HG03565 (cell line): ENCODE data around the gene SPATA31A5.
"Not testable (repeated sequence)": the region's sequence is repeated elsewhere in the genome, so short reads cannot be mapped to it uniquely, and the experiment has no call there.

Source experiments
- ATAC-seq: cut with Tn5 transposase; IDR thresholded peaks from one replicate; pipeline ENCODE4 v1.9.1; 2021; ENCODE audit warnings: mild to moderate bottlenecking, moderate library complexity; ENCODE audit not compliant: unreplicated experiment

SPATA31A5 gene

GRCh38 chr9:60914107-60914506 lies at the start of gene SPATA31A5:
Gene SPATA31A5, plus strand, starts transcription at chr9:60914407. Its CDS starts 29 bp downstream, at chr9:60914436.
- ATAC-seq = not testable (repeated sequence)

- ATAC-seq = not testable (repeated sequence)
Measured at GRCh38 chr9:60962990-60963350, 48.8 kb downstream of the SPATA31A5 start.

GRCh38 chr9:60966382-60966781 lies 52.2 kb downstream of the SPATA31A5 start:
- not testable (repeated sequence) for ATAC-seq
